H1 (cell line): Measurements from ENCODE around the gene TMEM209. TPM values are rescaled to one million over a fixed set of nuclear protein-coding genes. Genes with fewer than 3 reads are reported as not detected.

ENCODE experiments used
- CTCF ChIA-PET: fragments of 300-600 bp; sonication (Branson Sonifier 250); formaldehyde crosslinking; loops from one replicate; lab custom pipeline; 2021; ENCODE audit not compliant: partially characterized antibody; lab: Charles Lee
- POLR2A ChIA-PET: fragments of 300-600 bp; sonication (Branson Sonifier 250); formaldehyde crosslinking; loops from one replicate; lab custom pipeline; 2021; ENCODE audit warnings: inconsistent platforms; ENCODE audit not compliant: partially characterized antibody; lab: Charles Lee
- DNase-seq, 2 experiments: peaks; one replicate each; pipeline versions ENCODE4 v3.0.0 to v3.0.0-alpha.2; 2010 to 2022; ENCODE audit warnings: low spot score in 2 of 2, low read depth in 1 of 2, mixed read lengths in 1 of 2
- FAIRE-seq: peaks from 2 replicates; lab custom pipeline; 2011; peaks lifted over from hg19 to GRCh38; lab: Jason Lieb, UNC
- H2AFZ ChIP-seq: 2 replicates; pipeline ENCODE4 v1.8.1; 2012; ENCODE audit warnings: low read length, inconsistent platforms
- H2AK5ac ChIP-seq: 2 replicates; pipeline ENCODE4 v1.6.1; 2013; ENCODE audit warnings: low read depth, low read length
- H2BK120ac ChIP-seq: replicated peaks from 2 replicates; pipeline ENCODE3; 2013; ENCODE audit warnings: low read depth, low read length, inconsistent platforms
- H2BK12ac ChIP-seq: 2 replicates; pipeline ENCODE4 v1.6.1; 2013; ENCODE audit warnings: low read depth, low read length
- H2BK15ac ChIP-seq: 2 replicates; pipeline ENCODE4 v1.6.1; 2013; ENCODE audit warnings: low read length
- H2BK20ac ChIP-seq: 2 replicates; pipeline ENCODE4 v1.6.1; 2013; ENCODE audit warnings: low read length
- H2BK5ac ChIP-seq: 2 replicates; pipeline ENCODE4 v1.6.1; 2013; ENCODE audit warnings: low read depth, low read length
- H3K14ac ChIP-seq: 2 replicates; pipeline ENCODE4 v1.6.1; 2013; ENCODE audit warnings: inconsistent platforms; ENCODE audit not compliant: insufficient read length
- H3K18ac ChIP-seq: 2 replicates; pipeline ENCODE4 v1.6.1; 2013; ENCODE audit warnings: low read length; ENCODE audit errors: extremely low read depth
- H3K23ac ChIP-seq: 2 replicates; pipeline ENCODE4 v1.6.1; 2013; ENCODE audit warnings: inconsistent platforms; ENCODE audit not compliant: insufficient read length
- H3K23me2 ChIP-seq: 2 replicates; pipeline ENCODE4 v1.6.1; 2013; ENCODE audit warnings: low read depth, low read length
- H3K27ac ChIP-seq: 2 replicates; pipeline ENCODE4 v1.6.1; 2011; ENCODE audit warnings: low read depth, low read length, inconsistent platforms
- H3K27me3 ChIP-seq, 4 experiments: replicated peaks in 1 of 4; 1 replicate in 1 of 4; 2 replicates in 3 of 4; pipeline versions ENCODE4 v1.6.1 to v1.8.1; 2011 to 2013; ENCODE audit warnings: low read length in 3 of 4, mild to moderate bottlenecking in 3 of 4, inconsistent platforms in 2 of 4, mixed read lengths in 2 of 4, moderate library complexity in 1 of 4; ENCODE audit not compliant: control insufficient read depth in 3 of 4, insufficient read depth in 3 of 4; ENCODE audit errors: extremely low read depth in 1 of 4
- H3K36me3 ChIP-seq, 4 experiments: 2 replicates each; pipeline versions ENCODE4 v1.6.1 to v1.8.1; 2011 to 2013; ENCODE audit warnings: mild to moderate bottlenecking in 4 of 4, low read length in 3 of 4, moderate library complexity in 2 of 4, control low read depth in 1 of 4, inconsistent platforms in 1 of 4; ENCODE audit not compliant: insufficient read depth in 4 of 4, control insufficient read depth in 2 of 4
- H3K4ac ChIP-seq: replicated peaks from 2 replicates; pipeline ENCODE3; 2013; ENCODE audit warnings: low read length, low read depth, mixed read lengths, inconsistent platforms; ENCODE audit not compliant: insufficient read length
- H3K4me1 ChIP-seq, 4 experiments: replicated peaks in 1 of 4; 1 replicate in 1 of 4; 2 replicates in 3 of 4; pipeline versions ENCODE4 v1.6.1 to v1.8.1; 2011 to 2013; ENCODE audit warnings: low read length in 3 of 4, inconsistent platforms in 2 of 4, mixed read lengths in 1 of 4; ENCODE audit not compliant: insufficient read depth in 4 of 4, control insufficient read depth in 3 of 4
- H3K4me2 ChIP-seq, 2 experiments: 2 replicates each; pipeline versions ENCODE4 v1.6.1 to v1.8.1; 2011 to 2013; ENCODE audit warnings: low read depth in 2 of 2, low read length in 2 of 2, control low read depth in 1 of 2, inconsistent platforms in 1 of 2, mild to moderate bottlenecking in 1 of 2; ENCODE audit not compliant: insufficient read depth in 1 of 2
- H3K4me3 ChIP-seq, 4 experiments: fragments of 200-600, 300-600 bp in 1 of 4; sonication (generic), shearing (Covaris generic), sonication (Bioruptor Twin) in 1 of 4; 2 replicates each; pipeline versions ENCODE4 v1.5.1 to v1.8.1; 2011 to 2016; ENCODE audit warnings: low read length in 4 of 4, low read depth in 3 of 4, control low read depth in 2 of 4, inconsistent platforms in 2 of 4, mild to moderate bottlenecking in 2 of 4, mixed read lengths in 1 of 4, moderate library complexity in 1 of 4; ENCODE audit not compliant: insufficient read depth in 2 of 4; ENCODE audit errors: extremely low read depth in 1 of 4
- H3K56ac ChIP-seq: replicated peaks from 2 replicates; pipeline ENCODE3; 2013; ENCODE audit warnings: low read depth, mild to moderate bottlenecking, mixed read lengths, low read length, inconsistent platforms; ENCODE audit not compliant: insufficient read length
- H3K79me1 ChIP-seq: 2 replicates; pipeline ENCODE4 v1.6.1; 2013; ENCODE audit warnings: low read depth, low read length, control low read depth
- H3K79me2 ChIP-seq, 2 experiments: 2 replicates each; pipeline versions ENCODE4 v1.6.1 to v1.8.1; 2012 to 2013; ENCODE audit warnings: low read length in 2 of 2, mild to moderate bottlenecking in 2 of 2, inconsistent platforms in 1 of 2; ENCODE audit not compliant: insufficient read depth in 2 of 2, control insufficient read depth in 1 of 2
- H3K9ac ChIP-seq, 4 experiments: replicated peaks in 1 of 4; 1 replicate in 1 of 4; 2 replicates in 3 of 4; pipeline versions ENCODE4 v1.6.1 to v1.8.1; 2011 to 2013; ENCODE audit warnings: low read depth in 3 of 4, low read length in 3 of 4, control low read depth in 2 of 4, mild to moderate bottlenecking in 2 of 4, moderate library complexity in 2 of 4, inconsistent platforms in 1 of 4; ENCODE audit errors: extremely low read depth in 1 of 4
- H3K9me3 ChIP-seq, 2 experiments: 2 replicates each; pipeline versions ENCODE4 v1.6.1 to v1.8.1; 2012 to 2013; ENCODE audit warnings: mild to moderate bottlenecking in 2 of 2, moderate library complexity in 2 of 2, control low read depth in 1 of 2, inconsistent platforms in 1 of 2, low read depth in 1 of 2, low read length in 1 of 2, mixed read lengths in 1 of 2; ENCODE audit not compliant: insufficient read depth in 2 of 2
- H4K20me1 ChIP-seq, 2 experiments: replicated peaks in 1 of 2; 2 replicates each; pipeline versions ENCODE3 to v1.8.1; 2011 to 2013; ENCODE audit warnings: inconsistent platforms in 2 of 2, low read length in 2 of 2, mild to moderate bottlenecking in 1 of 2; ENCODE audit not compliant: insufficient read depth in 2 of 2, control insufficient read depth in 1 of 2
- H4K5ac ChIP-seq: 2 replicates; pipeline ENCODE4 v1.6.1; 2013; ENCODE audit warnings: low read length, low read depth, mixed read lengths, inconsistent platforms; ENCODE audit not compliant: insufficient read length
- H4K8ac ChIP-seq: 2 replicates; pipeline ENCODE4 v1.8.0; 2013; ENCODE audit warnings: mild to moderate bottlenecking, moderate library complexity, low read length, inconsistent platforms; ENCODE audit not compliant: insufficient read depth; ENCODE audit errors: extremely low read depth
- H4K91ac ChIP-seq: replicated peaks from 2 replicates; pipeline ENCODE3; 2013; ENCODE audit warnings: low read length, mixed read lengths, inconsistent platforms; ENCODE audit not compliant: insufficient read length
- EGR1 ChIP-seq: IDR thresholded peaks from 2 replicates; pipeline ENCODE4 v1.6.1; 2011; ENCODE audit warnings: low read depth, low read length, borderline replicate concordance
- KDM5A ChIP-seq: fragments of 200-600 bp; IDR thresholded peaks from 2 replicates; pipeline ENCODE4 v1.7.1; 2012; ENCODE audit warnings: mild to moderate bottlenecking, low read length, inconsistent platforms, mixed read lengths
- NANOG ChIP-seq: IDR thresholded peaks from 2 replicates; pipeline ENCODE4 v1.6.1; 2011; ENCODE audit warnings: low read length, low read depth, mild to moderate bottlenecking, inconsistent platforms; ENCODE audit not compliant: insufficient read depth, poor library complexity, severe bottlenecking
- RXRA ChIP-seq: IDR thresholded peaks from 2 replicates; pipeline ENCODE4 v1.6.1; 2011; ENCODE audit warnings: low read depth, mild to moderate bottlenecking, low read length, moderate library complexity; ENCODE audit not compliant: insufficient read depth
- SUZ12 ChIP-seq: fragments of 200-600 bp; sonication (generic); IDR thresholded peaks from 2 replicates; pipeline ENCODE4 v1.6.1; 2012; ENCODE audit warnings: mild to moderate bottlenecking, inconsistent platforms, low read length, moderate library complexity, mixed read lengths
- TBP ChIP-seq: IDR thresholded peaks from 2 replicates; pipeline ENCODE4 v1.6.1; 2011; ENCODE audit warnings: low read depth, low read length, improper control_type of control experiment
- WGBS, 2 experiments: shearing (Covaris generic) in 1 of 2; methylation state at CpG; one replicate each; pipeline versions ENCODE4 v1.1.6 to v1.1.7; 2013 to 2015; ENCODE audit warnings: low lambda C conversion rate in 2 of 2, mixed read lengths in 2 of 2, inconsistent platforms in 1 of 2, low coverage in 1 of 2, missing lambda C conversion rate in 1 of 2; ENCODE audit not compliant: insufficient replicate concordance in 2 of 2, insufficient coverage in 1 of 2, insufficient read length in 1 of 2; ENCODE audit errors: extremely low coverage in 1 of 2, missing lambda C conversion rate in 1 of 2; 5-methylcytosine and 5-hydroxymethylcytosine counted together
- polyA plus RNA-seq, 7 experiments: library from polyadenylated mRNA; depleted of rRNA in 3 of 7; stranded (reverse) in 5 of 7; unstranded in 2 of 7; fragments of >200 nt in 5 of 7; fragments of 200-250 nt in 2 of 7; gene quantifications; 1 replicate in 5 of 7; 2 replicates in 1 of 7; 4 replicates in 1 of 7; pipeline versions ENCODE4 v1.2.1 to v1.2.3, GENCODE V29; 2011 to 2013; ENCODE audit warnings: missing spikeins in 2 of 7, mixed read lengths in 2 of 7
- total RNA-seq: library from RNA; stranded (reverse); fragmentation: NEBNext Ultra II Directional; extraction: Animal tissue kit (Norgen Biotek cat#: 25700); gene quantifications from 2 replicates; pipeline ENCODE4 v1.2.1, GENCODE V29; 2021

Gene TMEM209
- total and polyA plus RNA-seq, 2 of the 8 experiments (the other 6 are each of a cell fraction or from before 2014, with no cell fraction given), result 28.5 to 30.5 TPM

GRCh38 chr7:130234078-130234477, 28.9 kb upstream of the TMEM209 start:
- no peak overlapping the region for H3K27ac ChIP-seq
- no peak for DNase-seq
- no peak overlapping the region for H2BK20ac ChIP-seq
- no peak overlapping the region for H3K23ac ChIP-seq
- H4K20me1 ChIP-seq, result no peaks in the 10 kb centered on the region
- no peak overlapping the region for H3K4me3 ChIP-seq
- no peaks in the 10 kb centered on the region for H3K79me1 ChIP-seq
- no peak overlapping the region for H3K56ac ChIP-seq
- no peak overlapping the region for H4K91ac ChIP-seq
- 96% methylated on average over 2 of the region's 2 CpGs; no CpG with 5 or more reads in 1 of the 2 experiments for WGBS, 2 experiments
- FAIRE-seq, result no peak
- no peak overlapping the region for H3K4me2 ChIP-seq
- H3K27me3 ChIP-seq, result no peaks in the 10 kb centered on the region
- H2BK120ac ChIP-seq, result no peak overlapping the region
- H3K79me2 ChIP-seq, result no peaks in the 10 kb centered on the region
- no peak overlapping the region for H3K14ac ChIP-seq
- H3K18ac ChIP-seq, result no peak overlapping the region
- no peaks in the 10 kb centered on the region for H3K36me3 ChIP-seq
- no peak overlapping the region for H2AK5ac ChIP-seq
- CTCF ChIA-PET, result no interaction called here
- H3K4ac ChIP-seq, result no peak overlapping the region
- TF ChIP-seq SUZ12 (no peak), RXRA (no peak), NANOG (no peak), KDM5A (no peak), TBP (no peak), EGR1 (no peak)
- H4K8ac ChIP-seq, result no peak overlapping the region
- no peaks in the 10 kb centered on the region for H3K23me2 ChIP-seq
- H2BK5ac ChIP-seq, result no peak overlapping the region
- H2BK15ac ChIP-seq, result no peak overlapping the region
- POLR2A ChIA-PET, result no interaction called here
- H2BK12ac ChIP-seq, result no peak overlapping the region
- H3K9ac ChIP-seq, result no peak overlapping the region
- H3K4me1 ChIP-seq, result no peaks in the 10 kb centered on the region
- no peaks in the 10 kb centered on the region; a peak in 1 of 4 replicates for H3K9me3 ChIP-seq
- no peak overlapping the region for H2AFZ ChIP-seq
- H4K5ac ChIP-seq, result no peak overlapping the region
